GM19328 (cell line): ENCODE data around the gene CSNK2B.

Source experiments
- ATAC-seq: cut with Tn5 transposase; IDR thresholded peaks from one replicate; pipeline ENCODE4 v1.9.1; 2021; ENCODE audit warnings: mild to moderate bottlenecking, moderate library complexity; ENCODE audit not compliant: unreplicated experiment

CSNK2B gene

GRCh38 chr6:31636698-31637596, 28.9 kb upstream of the CSNK2B start:
- ATAC-seq = no peak

GRCh38 chr6:31639043-31639442, 26.8 kb upstream of the CSNK2B start:
- ATAC-seq = no peak

GRCh38 chr6:31639449-31639861, 26.4 kb upstream of the CSNK2B start:
- ATAC-seq = no peak

GRCh38 chr6:31640612-31641011, 25.3 kb upstream of the CSNK2B start:
- ATAC-seq = no peak

- no peak for ATAC-seq
These were observed 24.5 kb upstream of the CSNK2B start for GRCh38 chr6:31641370-31641769.

GRCh38 chr6:31642798-31643570, 22.9 kb upstream of the CSNK2B start:
- ATAC-seq = no peak

GRCh38 chr6:31643818-31644454, 21.9 kb upstream of the CSNK2B start:
- ATAC-seq = no peak

GRCh38 chr6:31645325-31645724, 20.6 kb upstream of the CSNK2B start:
- no peak for ATAC-seq

- peak; percentile 20 for ATAC-seq
These were observed 14.2 kb upstream of the CSNK2B start for GRCh38 chr6:31651602-31652191.

GRCh38 chr6:31652925-31653724, 12.8 kb upstream of the CSNK2B start:
- peak; percentile 40 for ATAC-seq

GRCh38 chr6:31654574-31655348, 11.1 kb upstream of the CSNK2B start:
- ATAC-seq = no peak

GRCh38 chr6:31655349-31656237, 10.3 kb upstream of the CSNK2B start, which contains the start of gene APOM:
Gene APOM, plus strand, starts transcription at chr6:31655894. Its CDS starts 73 bp downstream, at chr6:31655967.
- no peak for ATAC-seq

GRCh38 chr6:31657406-31658157, 8.3 kb upstream of the CSNK2B start:
- ATAC-seq = no peak

GRCh38 chr6:31658158-31658688, 7.7 kb upstream of the CSNK2B start:
- ATAC-seq = no peak

GRCh38 chr6:31658983-31659648, 6.8 kb upstream of the CSNK2B start:
- ATAC-seq = no peak

GRCh38 chr6:31659649-31660380, 6.1 kb upstream of the CSNK2B start:
- ATAC-seq = no peak
